WTC11 (cell line): ENCODE results near the gene MYO5B. TPM values are rescaled to one million over a fixed set of nuclear protein-coding genes. Genes with fewer than 3 reads are reported as not detected.

Source experiments
- ATAC-seq: fragments of 200-7000 bp; cut with Tn5 transposase; 2 replicates; pipeline ENCODE4 v1.10.0; 2021; ENCODE audit warnings: mild to moderate bottlenecking, moderate library complexity
- CTCF ChIA-PET: fragments of 300-600 bp; sonication (Branson Sonifier 250); formaldehyde crosslinking; loops from one replicate; lab custom pipeline; 2021; ENCODE audit warnings: antibody characterized with exemption; lab: Charles Lee
- POLR2A ChIA-PET: fragments of 350-600 bp; sonication (Branson Sonifier 250); formaldehyde crosslinking; loops from one replicate; lab custom pipeline; 2021; ENCODE audit warnings: antibody characterized with exemption; lab: Charles Lee
- DNase-seq: peaks from one replicate; pipeline ENCODE4 v3.0.0; 2021; ENCODE audit warnings: low spot score
- H3K27ac Mint-ChIP-seq: 2 replicates; pipeline ENCODE4 v1.8.0; 2021; ENCODE audit warnings: mixed read lengths
- H3K27me3 Mint-ChIP-seq: 2 replicates; pipeline ENCODE4 v1.8.0; 2021; ENCODE audit warnings: low read depth, mild to moderate bottlenecking, moderate library complexity, mixed read lengths
- H3K36me3 Mint-ChIP-seq: 2 replicates; pipeline ENCODE4 v1.8.0; 2021; ENCODE audit warnings: mixed read lengths
- H3K4me1 Mint-ChIP-seq: 2 replicates; pipeline ENCODE4 v1.8.0; 2022; ENCODE audit warnings: mixed read lengths
- H3K4me3 Mint-ChIP-seq: 2 replicates; pipeline ENCODE4 v1.8.0; 2021; ENCODE audit warnings: mild to moderate bottlenecking, moderate library complexity, mixed read lengths
- H3K9me3 Mint-ChIP-seq: 2 replicates; pipeline ENCODE4 v1.8.0; 2021; ENCODE audit warnings: mixed read lengths
- ELF4 ChIP-seq: sonication (generic); formaldehyde crosslinking; IDR thresholded peaks from 2 replicates; pipeline ENCODE4 v1.8.1; 2022; ENCODE audit warnings: low read depth, mild to moderate bottlenecking, moderate library complexity, missing genetic modification reagents
- FOXJ3 ChIP-seq: sonication (generic); formaldehyde crosslinking; IDR thresholded peaks from 2 replicates; pipeline ENCODE4 v1.9.0; 2021; ENCODE audit warnings: missing genetic modification reagents, mild to moderate bottlenecking, borderline replicate concordance
- GABPB1 ChIP-seq: sonication (generic); formaldehyde crosslinking; IDR thresholded peaks from 2 replicates; pipeline ENCODE4 v1.8.1; 2023; ENCODE audit warnings: mild to moderate bottlenecking, missing genetic modification reagents
- HMGA2 ChIP-seq: fragments of 250-450 bp; sonication (Bioruptor Pico); IDR thresholded peaks from 2 replicates; pipeline ENCODE4 v1.4.0; 2021; ENCODE audit warnings: mild to moderate bottlenecking, moderate library complexity
- KAT7 ChIP-seq: sonication (generic); formaldehyde crosslinking; IDR thresholded peaks from 2 replicates; pipeline ENCODE4 v1.8.1; 2023; ENCODE audit warnings: missing genetic modification reagents, mild to moderate bottlenecking, borderline replicate concordance
- MYBL2 ChIP-seq: sonication (generic); formaldehyde crosslinking; IDR thresholded peaks from 2 replicates; pipeline ENCODE4 v1.8.1; 2023; ENCODE audit warnings: mild to moderate bottlenecking, moderate library complexity, missing genetic modification reagents
- NFYB ChIP-seq: sonication (generic); formaldehyde crosslinking; conservative IDR thresholded peaks from 2 replicates; pipeline ENCODE4 v1.8.0; 2022; ENCODE audit warnings: low read depth, missing genetic modification reagents
- NR1H2 ChIP-seq: sonication (generic); formaldehyde crosslinking; IDR thresholded peaks from 2 replicates; pipeline ENCODE4 v1.9.0; 2021; ENCODE audit warnings: mild to moderate bottlenecking, moderate library complexity, missing genetic modification reagents
- PRRX2 ChIP-seq: fragments of 250-450 bp; sonication (Bioruptor Pico); IDR thresholded peaks from 2 replicates; pipeline ENCODE4 v1.8.0; 2021; ENCODE audit warnings: mild to moderate bottlenecking
- ZNF317 ChIP-seq: sonication (generic); formaldehyde crosslinking; IDR thresholded peaks from 2 replicates; pipeline ENCODE4 v1.8.1; 2023; ENCODE audit warnings: low read depth, mild to moderate bottlenecking, moderate library complexity, missing genetic modification reagents, borderline replicate concordance
- ZNF396 ChIP-seq: fragments of 250-450 bp; sonication (Bioruptor Pico); IDR thresholded peaks from 2 replicates; pipeline ENCODE4 v1.8.0; 2021; ENCODE audit warnings: mild to moderate bottlenecking, moderate library complexity, borderline replicate concordance
- ZNF425 ChIP-seq: fragments of 250-450 bp; sonication (Bioruptor Pico); conservative IDR thresholded peaks from 2 replicates; pipeline ENCODE4 v1.9.0; 2021; ENCODE audit warnings: mild to moderate bottlenecking
- total RNA-seq: library from RNA; stranded (reverse); gene quantifications from 3 replicates; pipeline ENCODE4 v1.2.3, GENCODE V29; 2021
- TF ChIP-seq, protein P1 (sequence below): sonication (generic); formaldehyde crosslinking; IDR thresholded peaks from 2 replicates; pipeline ENCODE4 v1.8.1; 2023; ENCODE audit warnings: mild to moderate bottlenecking, moderate library complexity, missing genetic modification reagents
- TF ChIP-seq, protein P2 (sequence below): sonication (generic); formaldehyde crosslinking; IDR thresholded peaks from 2 replicates; pipeline ENCODE4 v1.8.1; 2022; ENCODE audit warnings: mild to moderate bottlenecking, moderate library complexity, missing genetic modification reagents
- TF ChIP-seq, protein P3 (sequence below): fragments of 250-450 bp; sonication (Bioruptor Pico); IDR thresholded peaks from 2 replicates; pipeline ENCODE4 v1.8.0; 2021; ENCODE audit warnings: mild to moderate bottlenecking

The MYO5B gene
- total RNA-seq, 1 experiment from 2014 or later, result 8.7 TPM

DNA sequence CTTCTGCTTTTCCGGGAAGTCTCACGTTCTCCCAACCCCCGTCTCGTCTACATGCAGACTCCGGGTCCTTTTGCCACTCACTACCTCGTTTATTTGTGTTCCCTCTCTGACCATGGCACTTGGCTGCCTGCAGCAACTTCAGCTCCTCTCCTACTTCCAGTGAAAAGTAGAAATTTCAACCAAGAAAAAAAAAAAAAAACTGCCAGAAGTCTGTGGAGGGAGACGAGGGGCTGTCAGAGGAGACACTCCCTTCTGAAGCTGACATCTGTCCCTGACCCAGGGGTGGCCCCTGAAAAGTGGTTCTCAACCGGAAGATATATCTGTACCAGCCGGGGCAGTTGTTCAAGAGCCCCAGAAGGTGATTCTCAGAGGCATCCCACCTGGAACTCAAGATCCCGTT is 742 bp upstream of the MYO5B start:
- Mint-ChIP-seq H3K27me3 (peaks cover 69% of the 10 kb centered on the region), H3K4me1 (peaks cover 24% of the 10 kb centered on the region), H3K4me3 (peak overlapping the region; percentile 68), H3K27ac (no peak overlapping the region), H3K36me3 (no peaks in the 10 kb centered on the region), H3K9me3 (peaks cover 6% of the 10 kb centered on the region; the same call in 1 of the 2 replicates)
- CTCF ChIA-PET, result interaction anchor here (1.0 to 2.9 kb wide), 15 partner anchors 8 to 332 kb away, joined by 3 to 38 read pairs (median 4); no protein-coding TSS in a partner anchor
- POLR2A ChIA-PET, result interaction anchor here (0.6 kb wide), 1 partner anchor 8 kb away, joined by 3 read pairs; no protein-coding TSS in a partner anchor
- TF ChIP-seq, protein P1, sequence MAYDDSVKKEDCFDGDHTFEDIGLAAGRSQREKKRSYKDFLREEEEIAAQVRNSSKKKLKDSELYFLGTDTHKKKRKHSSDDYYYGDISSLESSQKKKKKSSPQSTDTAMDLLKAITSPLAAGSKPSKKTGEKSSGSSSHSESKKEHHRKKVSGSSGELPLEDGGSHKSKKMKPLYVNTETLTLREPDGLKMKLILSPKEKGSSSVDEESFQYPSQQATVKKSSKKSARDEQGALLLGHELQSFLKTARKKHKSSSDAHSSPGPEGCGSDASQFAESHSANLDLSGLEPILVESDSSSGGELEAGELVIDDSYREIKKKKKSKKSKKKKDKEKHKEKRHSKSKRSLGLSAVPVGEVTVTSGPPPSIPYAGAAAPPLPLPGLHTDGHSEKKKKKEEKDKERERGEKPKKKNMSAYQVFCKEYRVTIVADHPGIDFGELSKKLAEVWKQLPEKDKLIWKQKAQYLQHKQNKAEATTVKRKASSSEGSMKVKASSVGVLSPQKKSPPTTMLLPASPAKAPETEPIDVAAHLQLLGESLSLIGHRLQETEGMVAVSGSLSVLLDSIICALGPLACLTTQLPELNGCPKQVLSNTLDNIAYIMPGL (CRISPR knock-in tag), result no peak
- TF ChIP-seq ZNF425 (no peak), KAT7 (CRISPR knock-in tag) (no peak), GABPB1 (CRISPR knock-in tag) (no peak), ZNF317 (CRISPR knock-in tag) (no peak), NFYB (no peak), ZNF396 (CRISPR knock-in tag) (no peak), FOXJ3 (CRISPR knock-in tag) (no peak), PRRX2 (CRISPR knock-in tag) (no peak), HMGA2 (CRISPR knock-in tag) (no peak), MYBL2 (CRISPR knock-in tag) (no peak), NR1H2 (CRISPR knock-in tag) (no peak)
- TF ChIP-seq, protein P2, sequence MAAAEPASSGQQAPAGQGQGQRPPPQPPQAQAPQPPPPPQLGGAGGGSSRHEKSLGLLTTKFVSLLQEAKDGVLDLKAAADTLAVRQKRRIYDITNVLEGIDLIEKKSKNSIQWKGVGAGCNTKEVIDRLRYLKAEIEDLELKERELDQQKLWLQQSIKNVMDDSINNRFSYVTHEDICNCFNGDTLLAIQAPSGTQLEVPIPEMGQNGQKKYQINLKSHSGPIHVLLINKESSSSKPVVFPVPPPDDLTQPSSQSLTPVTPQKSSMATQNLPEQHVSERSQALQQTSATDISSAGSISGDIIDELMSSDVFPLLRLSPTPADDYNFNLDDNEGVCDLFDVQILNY (CRISPR knock-in tag), result no peak
- TF ChIP-seq, protein P3, sequence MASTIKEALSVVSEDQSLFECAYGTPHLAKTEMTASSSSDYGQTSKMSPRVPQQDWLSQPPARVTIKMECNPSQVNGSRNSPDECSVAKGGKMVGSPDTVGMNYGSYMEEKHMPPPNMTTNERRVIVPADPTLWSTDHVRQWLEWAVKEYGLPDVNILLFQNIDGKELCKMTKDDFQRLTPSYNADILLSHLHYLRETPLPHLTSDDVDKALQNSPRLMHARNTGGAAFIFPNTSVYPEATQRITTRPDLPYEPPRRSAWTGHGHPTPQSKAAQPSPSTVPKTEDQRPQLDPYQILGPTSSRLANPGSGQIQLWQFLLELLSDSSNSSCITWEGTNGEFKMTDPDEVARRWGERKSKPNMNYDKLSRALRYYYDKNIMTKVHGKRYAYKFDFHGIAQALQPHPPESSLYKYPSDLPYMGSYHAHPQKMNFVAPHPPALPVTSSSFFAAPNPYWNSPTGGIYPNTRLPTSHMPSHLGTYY (CRISPR knock-in tag), result no peak
- no peak for DNase-seq
- no peak for ATAC-seq

- DNase-seq, result peak; percentile 31
- TF ChIP-seq GABPB1 (CRISPR knock-in tag) (0 out of 2 replicates have a peak, but pooled peaks have one; percentile 27), ELF4 (no peak)
- TF ChIP-seq, all 79 proteins: peak for 1
- Mint-ChIP-seq H3K27me3 (peaks cover 68% of the 10 kb centered on the region), H3K4me3 (peak overlapping the region; percentile 76), H3K9me3 (no peaks in the 10 kb centered on the region), H3K4me1 (peaks cover 24% of the 10 kb centered on the region), H3K27ac (no peak overlapping the region), H3K36me3 (no peaks in the 10 kb centered on the region)
- ATAC-seq, result peak; percentile 15
- ChIA-PET POLR2A (no interaction called here), CTCF (interaction anchor here (0.8 to 2.9 kb wide), 11 partner anchors 10 to 235 kb away, joined by 3 to 38 read pairs (median 5); no protein-coding TSS in a partner anchor)
Observed at GRCh38 chr18:50193796-50194630, 934 bp downstream of the MYO5B start.
